K562 (cell line): ENCODE measurements around the gene APCDD1L. TPM values are rescaled to one million over a fixed set of nuclear protein-coding genes. Genes with fewer than 3 reads are reported as not detected.

Experiments used
- ATAC-seq: fragments of 200-7000 bp; cut with Tn5 transposase; 3 replicates; pipeline ENCODE4 v1.9.1; 2020; ENCODE audit warnings: moderate library complexity
- BruUV-seq: library from RNA; stranded (reverse); fragments of 400-500 nt; replicated peaks from 2 replicates; lab custom pipeline; 2021; lab: Mats Ljungman, UMichigan
- CTCF ChIA-PET: fragments of 300-600 bp; formaldehyde crosslinking; extraction: SDS; loops from one replicate; lab custom pipeline; 2021; ENCODE audit warnings: low intra/inter-chr PET ratio; lab: Yijun Ruan, JAX
- POLR2A ChIA-PET: fragments of 300-600, 350-650 bp; sonication (Branson Sonifier 250); formaldehyde crosslinking; extraction: SDS; loops from one replicate; lab custom pipeline; 2021; ENCODE audit warnings: antibody characterized with exemption, inconsistent platforms; lab: Yijun Ruan, JAX
- DNase-seq, 4 experiments: peaks; one replicate each; pipeline versions ENCODE4 v3.0.0 to v3.0.0-alpha.2; 2011 to 2018; ENCODE audit warnings: low spot score in 3 of 4, mixed read lengths in 3 of 4; ENCODE audit errors: extremely low read depth in 1 of 4
- FAIRE-seq: peaks from 2 replicates; lab custom pipeline; 2011; peaks lifted over from hg19 to GRCh38; lab: Jason Lieb, UNC
- H2AFZ ChIP-seq: 2 replicates; pipeline ENCODE4 v1.6.0; 2011; ENCODE audit warnings: low read depth, low read length, control low read depth, inconsistent platforms
- H3K27ac ChIP-seq: fragments of 200-600 bp; 3 replicates; pipeline ENCODE4 v1.8.0; 2011; ENCODE audit warnings: low read depth, mild to moderate bottlenecking, control low read depth, inconsistent platforms, low read length, moderate library complexity, mixed read lengths; ENCODE audit errors: extremely low read depth
- H3K27me3 ChIP-seq, 2 experiments: fragments of 300-600 bp in 1 of 2; 2 replicates in 1 of 2; 3 replicates in 1 of 2; pipeline versions ENCODE4 v1.6.0 to v1.8.0; 2011; ENCODE audit warnings: inconsistent platforms in 2 of 2, low read length in 2 of 2, mild to moderate bottlenecking in 1 of 2, mixed read lengths in 1 of 2, moderate library complexity in 1 of 2; ENCODE audit not compliant: control insufficient read depth in 2 of 2, insufficient read depth in 2 of 2
- H3K36me3 ChIP-seq: fragments of 300-600 bp; 3 replicates; pipeline ENCODE4 v1.8.0; 2011; ENCODE audit warnings: mild to moderate bottlenecking, low read length, inconsistent platforms; ENCODE audit not compliant: control insufficient read depth, insufficient read depth
- H3K4me1 ChIP-seq, 2 experiments: fragments of 200-600 bp in 1 of 2; replicated peaks in 1 of 2; 2 replicates in 1 of 2; 3 replicates in 1 of 2; pipeline versions ENCODE4 v1.5.1 to v1.8.0; 2011; ENCODE audit warnings: inconsistent platforms in 2 of 2, low read length in 2 of 2, mild to moderate bottlenecking in 1 of 2, mixed read lengths in 1 of 2, moderate library complexity in 1 of 2; ENCODE audit not compliant: control insufficient read depth in 2 of 2, insufficient read depth in 2 of 2
- H3K4me2 ChIP-seq: 2 replicates; pipeline ENCODE4 v1.6.1; 2011; ENCODE audit warnings: low read length, control low read depth, inconsistent platforms, mixed read lengths; ENCODE audit not compliant: insufficient read depth
- H3K4me3 ChIP-seq: fragments of 200-600 bp; sonication (generic), shearing (Covaris generic); 2 replicates; pipeline ENCODE4 v1.5.1; 2016; ENCODE audit warnings: control low read depth, inconsistent platforms
- H3K79me2 ChIP-seq: fragments of 200-600 bp; 3 replicates; pipeline ENCODE4 v1.8.0; 2011; ENCODE audit warnings: low read length, inconsistent platforms; ENCODE audit not compliant: control insufficient read depth, insufficient read depth
- H3K9ac ChIP-seq, 2 experiments: 2 replicates each; pipeline versions ENCODE4 v1.6.0 to v1.6.1; 2011; ENCODE audit warnings: low read depth in 2 of 2, low read length in 2 of 2, control low read depth in 1 of 2, inconsistent platforms in 1 of 2, mild to moderate bottlenecking in 1 of 2, mixed read lengths in 1 of 2; ENCODE audit not compliant: insufficient read depth in 1 of 2
- H3K9me1 ChIP-seq: one replicate; pipeline ENCODE4 v1.6.0; 2011; ENCODE audit warnings: inconsistent platforms, mild to moderate bottlenecking, low read length, moderate library complexity; ENCODE audit not compliant: control insufficient read depth, insufficient read depth
- H3K9me3 ChIP-seq: replicated peaks from 2 replicates; pipeline ENCODE4 v1.5.1; 2011; ENCODE audit warnings: low read depth, low read length, inconsistent platforms; ENCODE audit not compliant: control insufficient read depth, insufficient read depth
- H4K20me1 ChIP-seq: replicated peaks from 2 replicates; pipeline ENCODE4 v1.6.1; 2011; ENCODE audit warnings: low read length, inconsistent platforms, mixed read lengths; ENCODE audit not compliant: control insufficient read depth, insufficient read depth
- ASH1L ChIP-seq: fragments of 450-650 bp; IDR thresholded peaks from 2 replicates; pipeline ENCODE4 v1.6.1; 2018; ENCODE audit warnings: borderline replicate concordance, mild to moderate bottlenecking, low read depth; ENCODE audit not compliant: partially characterized antibody
- ATF1 ChIP-seq, 2 experiments: fragments of 450-650 bp in 1 of 2; IDR thresholded peaks; 2 replicates each; pipeline ENCODE4 v1.6.1; 2016; ENCODE audit warnings: missing compliant biosample characterization in 1 of 2, missing genetic modification characterization in 1 of 2
- BHLHE40 ChIP-seq: IDR thresholded peaks from 2 replicates; pipeline ENCODE4 v1.6.1; 2011; ENCODE audit warnings: low read length, improper control_type of control experiment
- CREM ChIP-seq: IDR thresholded peaks from 2 replicates; pipeline ENCODE4 v1.6.1; 2014; ENCODE audit warnings: antibody characterized with exemption, low read depth
- GTF2E2 ChIP-seq: fragments of 200-800 bp; sonication (Bioruptor generic); IDR thresholded peaks from 2 replicates; pipeline ENCODE4 v1.6.1; 2016; ENCODE audit warnings: missing genetic modification characterization, missing compliant biosample characterization
- KLF10 ChIP-seq: fragments of 250-450 bp; sonication (Bioruptor Pico); IDR thresholded peaks from 2 replicates; pipeline ENCODE4 v1.6.1; 2021; ENCODE audit warnings: matching md5 sums
- MCM5 ChIP-seq: fragments of 450-650 bp; IDR thresholded peaks from 2 replicates; pipeline ENCODE4 v1.6.1; 2016; ENCODE audit warnings: low read depth
- MED1 ChIP-seq: sonication (generic); formaldehyde crosslinking; IDR thresholded peaks from 2 replicates; pipeline ENCODE4 v1.8.1; 2023; ENCODE audit warnings: missing genetic modification reagents, borderline replicate concordance
- MTA3 ChIP-seq: fragments of 450-650 bp; formaldehyde crosslinking; IDR thresholded peaks from 2 replicates; pipeline ENCODE4 v1.6.1; 2017; ENCODE audit warnings: mild to moderate bottlenecking, borderline replicate concordance
- MXI1 ChIP-seq: IDR thresholded peaks from 2 replicates; pipeline ENCODE4 v1.6.1; 2011; ENCODE audit warnings: low read depth, mild to moderate bottlenecking, improper control_type of control experiment, low read length
- NFE2L1 ChIP-seq: fragments of 450-650 bp; IDR thresholded peaks from 2 replicates; pipeline ENCODE4 v1.6.1; 2016; ENCODE audit warnings: missing genetic modification characterization, low read depth, mild to moderate bottlenecking, missing compliant biosample characterization, moderate library complexity, borderline replicate concordance
- SRSF1 ChIP-seq: fragments of 200-400 bp; formaldehyde crosslinking; IDR thresholded peaks from 2 replicates; pipeline ENCODE4 v1.6.1; 2017; ENCODE audit warnings: mild to moderate bottlenecking, low read depth, low read length, moderate library complexity
- ZKSCAN8 ChIP-seq: fragments of 200-800 bp; sonication (Bioruptor generic); IDR thresholded peaks from 2 replicates; pipeline ENCODE4 v1.6.1; 2016; ENCODE audit warnings: missing genetic modification characterization, missing compliant biosample characterization
- ZNF384 ChIP-seq: IDR thresholded peaks from 2 replicates; pipeline ENCODE4 v1.6.1; 2012; ENCODE audit warnings: low read depth, low read length, improper control_type of control experiment
- ZNF778 ChIP-seq: fragments of 450-650 bp; formaldehyde crosslinking; IDR thresholded peaks from 2 replicates; pipeline ENCODE4 v1.4.0; 2020; ENCODE audit warnings: mild to moderate bottlenecking, moderate library complexity
- WGBS: fragments of 100-300 bp; shearing (Covaris generic); methylation state at CpG from one replicate; pipeline ENCODE4 v1.1.6; 2016; ENCODE audit warnings: low coverage, mixed read lengths; ENCODE audit not compliant: insufficient coverage; ENCODE audit errors: missing lambda C conversion rate; 5-methylcytosine and 5-hydroxymethylcytosine counted together
- in situ Hi-C: fragments of 300-500 bp; cut with MboI; formaldehyde crosslinking; loops from 4 replicates; pipeline ENCODE4 v1.15.0; 2018; ENCODE audit warnings: inconsistent platforms, mixed read lengths
- intact Hi-C: fragments of 100-400 bp; cut with micrococcal nuclease; formaldehyde crosslinking; loops from 2 replicates; pipeline ENCODE4 v1.14.2; 2022
- polyA plus RNA-seq, 8 experiments: library from polyadenylated mRNA; depleted of rRNA in 4 of 8; stranded (reverse) in 5 of 8; unstranded in 3 of 8; fragments of >200 nt; fragmentation: Nextera tagmentation in 2 of 8; fragmentation: Illumina TruSeq in 1 of 8; extraction: Ambion mirVana in 2 of 8; extraction: Trizol in 1 of 8; gene quantifications; 2 replicates each; pipeline versions ENCODE4 v1.2.1 to v1.2.3, GENCODE V29; 2011 to 2014; ENCODE audit warnings: inconsistent platforms in 1 of 8, missing spikeins in 1 of 8
- total RNA-seq, 7 experiments: library from RNA; depleted of rRNA in 6 of 7; stranded (reverse); fragments of >200 nt in 6 of 7; fragmentation: Illumina TruSeq in 2 of 7; extraction: Trizol in 2 of 7; gene quantifications; 2 replicates each; pipeline versions ENCODE4 v1.2.1 to v1.2.3, GENCODE V29; 2011 to 2021; ENCODE audit warnings: low replicate concordance in 1 of 7
- TF ChIP-seq, protein P1 (sequence below): sonication (generic); formaldehyde crosslinking; IDR thresholded peaks from 2 replicates; pipeline ENCODE4 v1.9.0; 2022; ENCODE audit warnings: mild to moderate bottlenecking, missing genetic modification reagents

Gene APCDD1L
- total and polyA plus RNA-seq, 9 of the 15 experiments (the other 6 are each of a cell fraction or from before 2014, with no cell fraction given) = not detected

DNA sequence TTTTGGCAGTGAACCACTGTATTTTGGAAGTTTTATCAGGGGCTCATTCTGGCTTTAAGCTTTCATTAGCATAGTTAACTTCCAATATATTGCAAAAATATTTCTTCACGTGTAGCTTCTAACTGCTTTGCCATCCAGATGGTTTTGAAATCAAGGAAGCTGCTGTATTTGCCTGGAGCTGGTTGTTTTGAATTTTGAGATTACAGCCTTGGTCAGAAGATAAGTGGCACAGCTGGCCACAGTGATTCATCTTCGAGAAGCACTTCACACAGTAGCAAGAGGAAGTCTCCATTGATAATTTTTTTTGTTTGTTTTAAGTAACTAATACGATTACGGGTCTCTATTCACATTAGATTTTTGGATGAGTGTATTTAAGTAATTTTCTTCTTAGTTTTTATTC, 3.8 kb downstream of the APCDD1L start (continued):
- TF ChIP-seq ZKSCAN8 (CRISPR knock-in tag) = no peak
- no peak for TF ChIP-seq MTA3
- no peak for TF ChIP-seq NFE2L1 (tag)
- no peak for TF ChIP-seq ASH1L
- TF ChIP-seq, protein P1, sequence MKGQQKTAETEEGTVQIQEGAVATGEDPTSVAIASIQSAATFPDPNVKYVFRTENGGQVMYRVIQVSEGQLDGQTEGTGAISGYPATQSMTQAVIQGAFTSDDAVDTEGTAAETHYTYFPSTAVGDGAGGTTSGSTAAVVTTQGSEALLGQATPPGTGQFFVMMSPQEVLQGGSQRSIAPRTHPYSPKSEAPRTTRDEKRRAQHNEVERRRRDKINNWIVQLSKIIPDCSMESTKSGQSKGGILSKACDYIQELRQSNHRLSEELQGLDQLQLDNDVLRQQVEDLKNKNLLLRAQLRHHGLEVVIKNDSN (CRISPR knock-in tag) = no peak
- TF ChIP-seq CREM = no peak
- no peak for TF ChIP-seq ZNF778 (CRISPR knock-in tag)
- TF ChIP-seq ATF1 (CRISPR knock-in tag; IDR thresholded peaks at IDR 0.05) = no peak
- TF ChIP-seq ATF1 (tag; IDR thresholded peaks at IDR 0.05) = no peak
- TF ChIP-seq MCM5 = no peak
- TF ChIP-seq BHLHE40 = 0 out of 2 replicates have a peak, but pooled peaks have one; percentile 18
- no peak for TF ChIP-seq KLF10 (CRISPR knock-in tag)
- no peak for TF ChIP-seq MXI1

DNA sequence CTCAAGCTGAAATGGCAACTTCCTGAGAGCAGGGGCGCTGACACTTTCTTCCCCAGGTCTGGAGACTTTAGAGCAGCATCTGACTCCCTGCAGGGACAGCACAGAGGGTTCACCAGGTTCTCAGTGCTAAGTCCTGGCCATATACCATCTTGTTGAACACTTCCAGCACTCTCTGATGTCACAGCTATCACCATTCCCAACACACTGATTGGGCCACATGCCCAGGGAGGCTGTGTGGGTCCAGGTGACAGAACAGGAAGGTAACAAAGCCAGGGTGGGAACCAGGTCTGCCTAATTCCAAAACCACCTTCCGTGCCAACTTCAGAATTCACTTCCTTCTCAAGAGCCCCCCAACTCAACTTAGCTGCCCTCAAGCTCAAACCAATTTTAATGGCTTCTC, 4.3 kb downstream of the APCDD1L start:
- ATAC-seq = no peak
- Histone ChIP-seq H3K9me1 (no peaks in the 10 kb centered on the region), H3K79me2 (no peaks in the 10 kb centered on the region), H3K4me2 (no peak overlapping the region), H2AFZ (no peak overlapping the region), H3K36me3 (no peaks in the 10 kb centered on the region), H3K27me3 (peaks cover 19 to 58% of the 10 kb centered on the region in 2 experiments; a peak in 3 of 5 replicates), H3K9me3 (no peaks in the 10 kb centered on the region), H3K4me3 (no peak overlapping the region), H3K27ac (no peak overlapping the region), H4K20me1 (no peaks in the 10 kb centered on the region), H3K4me1 (peaks cover 0 to 15% of the 10 kb centered on the region in 2 experiments; a peak in 2 of 5 replicates), H3K9ac (no peak overlapping the region)
- FAIRE-seq = no peak
- no TSS peak for BruUV-seq
- CTCF ChIA-PET = no interaction called here
- 0 out of 2 replicates have a peak, but pooled peaks have one; percentile 31 for TF ChIP-seq GTF2E2 (tag)
- no peak for TF ChIP-seq SRSF1
- no peak for TF ChIP-seq MED1 (CRISPR knock-in tag)
- TF ChIP-seq ZNF384 = no peak
- in situ Hi-C loops (no loop called here), intact Hi-C loops (no loop called here)
- DNase-seq = no peak
- WGBS = 0% methylated on average over 2 of the region's 2 CpGs
- POLR2A ChIA-PET = interaction anchor here (0.6 kb wide), 1 partner anchor 49 kb away, joined by 3 read pairs; no protein-coding TSS in a partner anchor
